ENCODE data around the gene GRIA1.

The GRIA1 gene

GRCh38 chr5:153504726-153505125, 14.3 kb downstream of the GRIA1 start:
- Histone ChIP-seq H3K4me2 (ENCODE audit: low read length) (no peak overlapping the region), H3K4me3 (ENCODE audit: low read length) (no peak overlapping the region), H3K9ac (ENCODE audit: low read length) (no peak overlapping the region), H3K4me1 (ENCODE audit: low read length) (no peaks in the 10 kb centered on the region), H3K36me3 (replicated peaks; ENCODE audit: low read depth, low read length) (no peaks in the 10 kb centered on the region), H3K79me2 (ENCODE audit: low read length) (no peaks in the 10 kb centered on the region), H4K20me1 (ENCODE audit: insufficient read depth, low read length) (no peaks in the 10 kb centered on the region), H2AFZ (ENCODE audit: low read depth, low read length) (no peak overlapping the region), H3K9me3 (ENCODE audit: insufficient read depth, low read length) (no peaks in the 10 kb centered on the region), H3K27me3 (ENCODE audit: low read depth, low read length) (no peaks in the 10 kb centered on the region), H3K27ac (ENCODE audit: low read length) (no peak overlapping the region)
- TF ChIP-seq EZH2phosphoT487 (IDR thresholded peaks at IDR 0.05; ENCODE audit: low read depth) (no peak), CTCF (IDR thresholded peaks at IDR 0.05; ENCODE audit: low read depth, low read length) (no peak)

- Histone ChIP-seq H3K27me3 (ENCODE audit: low read depth, low read length) (no peaks in the 10 kb centered on the region), H3K4me1 (ENCODE audit: low read length) (no peaks in the 10 kb centered on the region), H2AFZ (ENCODE audit: low read depth, low read length) (no peak overlapping the region), H4K20me1 (ENCODE audit: insufficient read depth, low read length) (no peaks in the 10 kb centered on the region), H3K4me3 (ENCODE audit: low read length) (no peak overlapping the region), H3K4me2 (ENCODE audit: low read length) (no peak overlapping the region), H3K9ac (ENCODE audit: low read length) (no peak overlapping the region), H3K27ac (ENCODE audit: low read length) (no peak overlapping the region), H3K36me3 (replicated peaks; ENCODE audit: low read depth, low read length) (no peaks in the 10 kb centered on the region), H3K9me3 (ENCODE audit: insufficient read depth, low read length) (no peaks in the 10 kb centered on the region), H3K79me2 (ENCODE audit: low read length) (no peaks in the 10 kb centered on the region)
- TF ChIP-seq EZH2phosphoT487 (IDR thresholded peaks at IDR 0.05; ENCODE audit: low read depth), result no peak
- TF ChIP-seq CTCF (IDR thresholded peaks at IDR 0.05; ENCODE audit: low read depth, low read length), result no peak
These were observed 18.2 kb downstream of the GRIA1 start for GRCh38 chr5:153508700-153509099.

- no peaks in the 10 kb centered on the region for H4K20me1 ChIP-seq (ENCODE audit: insufficient read depth, low read length)
- TF ChIP-seq EZH2phosphoT487 (IDR thresholded peaks at IDR 0.05; ENCODE audit: low read depth), result no peak
- TF ChIP-seq CTCF (IDR thresholded peaks at IDR 0.05; ENCODE audit: low read depth, low read length), result no peak
These were observed 21.2 kb downstream of the GRIA1 start for GRCh38 chr5:153511622-153512021.

GRCh38 chr5:153513156-153513555, 22.7 kb downstream of the GRIA1 start:
- H3K4me2 ChIP-seq (ENCODE audit: low read length), result no peak overlapping the region
- no peak overlapping the region for H3K27ac ChIP-seq (ENCODE audit: low read length)
- no peak overlapping the region for H2AFZ ChIP-seq (ENCODE audit: low read depth, low read length)
- H3K36me3 ChIP-seq (replicated peaks; ENCODE audit: low read depth, low read length), result no peaks in the 10 kb centered on the region
- no peak overlapping the region for H3K4me3 ChIP-seq (ENCODE audit: low read length)
- TF ChIP-seq CTCF (IDR thresholded peaks at IDR 0.05; ENCODE audit: low read depth, low read length) (no peak), EZH2phosphoT487 (IDR thresholded peaks at IDR 0.05; ENCODE audit: low read depth) (no peak)
- H4K20me1 ChIP-seq (ENCODE audit: insufficient read depth, low read length), result no peaks in the 10 kb centered on the region
- H3K79me2 ChIP-seq (ENCODE audit: low read length), result no peaks in the 10 kb centered on the region
- H3K9me3 ChIP-seq (ENCODE audit: insufficient read depth, low read length), result no peaks in the 10 kb centered on the region
- no peaks in the 10 kb centered on the region for H3K27me3 ChIP-seq (ENCODE audit: low read depth, low read length)
- no peak overlapping the region for H3K9ac ChIP-seq (ENCODE audit: low read length)
- no peaks in the 10 kb centered on the region for H3K4me1 ChIP-seq (ENCODE audit: low read length)

More at GRCh38 chr5:153511622-153512021, 21.2 kb downstream of the GRIA1 start:
- H3K36me3 ChIP-seq (replicated peaks; ENCODE audit: low read depth, low read length), result no peaks in the 10 kb centered on the region
- H3K27me3 ChIP-seq (ENCODE audit: low read depth, low read length), result no peaks in the 10 kb centered on the region
- H3K79me2 ChIP-seq (ENCODE audit: low read length), result no peaks in the 10 kb centered on the region
- H3K4me2 ChIP-seq (ENCODE audit: low read length), result no peak overlapping the region
- H2AFZ ChIP-seq (ENCODE audit: low read depth, low read length), result no peak overlapping the region
- H3K9ac ChIP-seq (ENCODE audit: low read length), result no peak overlapping the region
- no peaks in the 10 kb centered on the region for H3K4me1 ChIP-seq (ENCODE audit: low read length)
- no peak overlapping the region for H3K27ac ChIP-seq (ENCODE audit: low read length)
- no peak overlapping the region for H3K4me3 ChIP-seq (ENCODE audit: low read length)
- H3K9me3 ChIP-seq (ENCODE audit: insufficient read depth, low read length), result no peaks in the 10 kb centered on the region
